Panc1 (cell line): ENCODE data around the gene CASQ2. TPM values are rescaled to one million over a fixed set of nuclear protein-coding genes. Genes with fewer than 3 reads are reported as not detected.

Source experiments
- ATAC-seq: fragments of 200-7000 bp; cut with Tn5 transposase; 2 replicates; pipeline ENCODE4 v1.9.1; 2020; ENCODE audit warnings: mild to moderate bottlenecking, moderate library complexity
- BruUV-seq: library from RNA; stranded (reverse); fragments of 400-500 nt; replicated peaks from 2 replicates; lab custom pipeline; 2021; lab: Mats Ljungman, UMichigan
- CTCF ChIA-PET: fragments of 300-600 bp; sonication (Branson Sonifier 250); formaldehyde crosslinking; loops from one replicate; lab custom pipeline; 2022; ENCODE audit warnings: antibody characterized with exemption; lab: Charles Lee
- POLR2A ChIA-PET: fragments of 300-600 bp; sonication (Branson Sonifier 250); formaldehyde crosslinking; loops from one replicate; lab custom pipeline; 2022; ENCODE audit warnings: antibody characterized with exemption; lab: Charles Lee
- DNase-seq: peaks from one replicate; pipeline ENCODE4 v3.0.0-alpha.2; 2010; ENCODE audit warnings: low read depth, low spot score
- H3K27ac ChIP-seq: 2 replicates; pipeline ENCODE4 v1.5.1; 2011; ENCODE audit warnings: mild to moderate bottlenecking, low read length, inconsistent platforms
- H3K27me3 ChIP-seq: fragments of 200-500 bp; sonication (Bioruptor generic); 2 replicates; pipeline ENCODE4 v1.6.0; 2014; ENCODE audit warnings: low read length, inconsistent platforms; ENCODE audit not compliant: control insufficient read depth, insufficient read depth
- H3K36me3 ChIP-seq: fragments of 200-500 bp; sonication (Bioruptor generic); 2 replicates; pipeline ENCODE4 v1.5.1; 2014; ENCODE audit warnings: inconsistent platforms, mild to moderate bottlenecking, low read length, moderate library complexity; ENCODE audit not compliant: control insufficient read depth, insufficient read depth
- H3K4me1 ChIP-seq: 2 replicates; pipeline ENCODE4 v1.5.1; 2011; ENCODE audit warnings: inconsistent platforms, mild to moderate bottlenecking, low read length, moderate library complexity; ENCODE audit not compliant: control insufficient read depth, insufficient read depth
- H3K4me3 ChIP-seq, 2 experiments: 2 replicates each; pipeline ENCODE4 v1.5.1; 2011 to 2012; ENCODE audit warnings: low read depth in 2 of 2, low read length in 2 of 2, mild to moderate bottlenecking in 2 of 2, inconsistent platforms in 1 of 2, moderate library complexity in 1 of 2
- H3K9me3 ChIP-seq: fragments of 200-500 bp; sonication (Bioruptor generic); 2 replicates; pipeline ENCODE4 v1.5.1; 2014; ENCODE audit warnings: low read depth, mild to moderate bottlenecking, inconsistent platforms, low read length, moderate library complexity; ENCODE audit not compliant: control insufficient read depth, insufficient read depth
- CTCF ChIP-seq: fragments of 450-650 bp; IDR thresholded peaks from 2 replicates; pipeline ENCODE4 v1.5.1; 2017; ENCODE audit warnings: mild to moderate bottlenecking
- POLR2AphosphoS5 ChIP-seq: IDR thresholded peaks from 2 replicates; pipeline ENCODE4 v1.6.1; 2012; ENCODE audit warnings: mild to moderate bottlenecking, low read depth, low read length, moderate library complexity
- REST ChIP-seq, 2 experiments: IDR thresholded peaks; 2 replicates each; pipeline ENCODE4 v1.6.1; 2011 to 2012; ENCODE audit warnings: low read depth in 2 of 2, control low read depth in 1 of 2, low read length in 1 of 2, mild to moderate bottlenecking in 1 of 2, moderate library complexity in 1 of 2; ENCODE audit not compliant: insufficient read depth in 1 of 2
- SIN3A ChIP-seq: IDR thresholded peaks from 2 replicates; pipeline ENCODE4 v1.6.1; 2012; ENCODE audit warnings: low read depth, mild to moderate bottlenecking, low read length, moderate library complexity, borderline replicate concordance; ENCODE audit not compliant: insufficient read depth
- TCF7L2 ChIP-seq: IDR thresholded peaks from 2 replicates; pipeline ENCODE4 v1.6.1; 2011; ENCODE audit warnings: mild to moderate bottlenecking, low read depth, low read length, inconsistent platforms
- in situ Hi-C: cut with HindIII; loops from 2 replicates; pipeline ENCODE4 v1.10.0; 2016; ENCODE audit warnings: low sequenced_read_pairs, low pct_unique_long_range_greater_than_20kb
- intact Hi-C: fragments of 100-400 bp; cut with micrococcal nuclease; formaldehyde crosslinking; loops from one replicate; pipeline ENCODE4 v1.10.0; 2022; ENCODE audit not compliant: unreplicated experiment
- total RNA-seq: library from RNA; stranded (reverse); gene quantifications from one replicate; pipeline ENCODE4 v1.2.1, GENCODE V29; 2021; ENCODE audit not compliant: unreplicated experiment

The CASQ2 gene
- total RNA-seq, 1 experiment from 2014 or later, result not detected

- Histone ChIP-seq H3K9me3 (no peaks in the 10 kb centered on the region), H3K4me1 (no peaks in the 10 kb centered on the region), H3K4me3 (no peak overlapping the region), H3K27ac (no peak overlapping the region), H3K36me3 (no peaks in the 10 kb centered on the region), H3K27me3 (no peaks in the 10 kb centered on the region; the same call in 1 of the 2 replicates)
- DNase-seq (no peak), ATAC-seq (no peak)
- TF ChIP-seq TCF7L2 (no peak), CTCF (no peak), SIN3A (no peak), REST (IDR thresholded peaks at IDR 0.05; ENCODE audit: insufficient read depth in 1 of 2, low read depth in 2 of 2, low read length in 1 of 2) (no peak), POLR2AphosphoS5 (no peak)
- CTCF ChIA-PET, result no interaction called here
- intact Hi-C loops (no loop called here), in situ Hi-C loops (no loop called here)
- BruUV-seq, result no TSS peak
- POLR2A ChIA-PET, result no interaction called here
Observed at GRCh38 chr1:115811140-115811828, 42.8 kb upstream of the CASQ2 start.

- no peaks in the 10 kb centered on the region; the same call in 1 of the 2 replicates for H3K27me3 ChIP-seq
- BruUV-seq, result no TSS peak
- in situ Hi-C loops, result no loop called here
- no peaks in the 10 kb centered on the region for H3K4me1 ChIP-seq
- DNase-seq, result no peak
- TF ChIP-seq TCF7L2, result no peak
- TF ChIP-seq CTCF, result no peak
- no peak for TF ChIP-seq SIN3A
- TF ChIP-seq POLR2AphosphoS5, result no peak
- TF ChIP-seq REST (IDR thresholded peaks at IDR 0.05; ENCODE audit: insufficient read depth in 1 of 2, low read depth in 2 of 2, low read length in 1 of 2), result no peak
- ChIA-PET POLR2A (no interaction called here), CTCF (no interaction called here)
- no peak overlapping the region for H3K4me3 ChIP-seq
- no peak overlapping the region for H3K27ac ChIP-seq
- no peaks in the 10 kb centered on the region for H3K9me3 ChIP-seq
- intact Hi-C loops, result no loop called here
- H3K36me3 ChIP-seq, result no peaks in the 10 kb centered on the region
- ATAC-seq, result no peak
Observed at GRCh38 chr1:115810609-115811008, 42.1 kb upstream of the CASQ2 start.
